ENCODE data around the gene SIL1. TPM values are rescaled to one million over a fixed set of nuclear protein-coding genes. Genes with fewer than 3 reads are reported as not detected.

SIL1 gene
- total and polyA plus RNA-seq, 2 of the 13 experiments (the other 11 are each of a cell fraction or from before 2014, with no cell fraction given), result 26.0 to 30.0 TPM

- ATAC-seq (no peak), FAIRE-seq (no peak), DNase-seq (ENCODE audit: low spot score) (no peak)
- Histone ChIP-seq H3K9me3 (ENCODE audit: low read length) (no peaks in the 10 kb centered on the region), H3K79me2 (ENCODE audit: insufficient read depth, low read length) (no peaks in the 10 kb centered on the region), H3K4me2 (ENCODE audit: low read depth, low read length) (no peak overlapping the region), H2AFZ (ENCODE audit: low read length) (no peak overlapping the region), H3K4me1 (ENCODE audit: insufficient read depth, low read length) (no peaks in the 10 kb centered on the region), H3K27me3 (ENCODE audit: control insufficient read depth in 1 of 2, insufficient read depth in 2 of 2, low read length in 2 of 2) (no peaks in the 10 kb centered on the region), H3K9ac (ENCODE audit: insufficient read depth, low read depth, low read length) (no peak overlapping the region), H4K20me1 (ENCODE audit: insufficient read depth, low read length) (no peaks in the 10 kb centered on the region), H3K27ac (ENCODE audit: extremely low read length, insufficient read depth, low read length) (no peak overlapping the region), H3K4me3 (replicated peaks in 1 of 3; ENCODE audit: insufficient read depth in 1 of 3, low read depth in 2 of 3, low read length in 3 of 3) (no peak overlapping the region), H3K36me3 (replicated peaks in 1 of 2; ENCODE audit: control insufficient read depth in 1 of 2, insufficient read depth in 2 of 2, low read length in 2 of 2) (peaks cover 0 to under 1% of the 10 kb centered on the region in 2 experiments; a peak in 1 of 5 replicates)
- CTCF ChIA-PET (ENCODE audit: low intra/inter-chr PET ratio, low total read pairs), result no interaction called here
- no TSS peak for BruUV-seq (replicated peaks)
- in situ Hi-C loops (cut with HindIII; ENCODE audit: extremely low pct_ligation_motif_present, low pct_unique_long_range_greater_than_20kb) (no loop called here), intact Hi-C loops (cut with micrococcal nuclease; ENCODE audit: unreplicated experiment) (no loop called here)
- 80% methylated on average over 3 of the region's 3 CpGs for WGBS (ENCODE audit: low lambda C conversion rate)
- no peak for TF ChIP-seq ZNF768 (CRISPR knock-in tag; IDR thresholded peaks at IDR 0.05)
- POLR2A ChIA-PET, result no interaction called here
Observed at GRCh38 chr5:139132515-139132914, 65.7 kb downstream of the SIL1 start.

DNA sequence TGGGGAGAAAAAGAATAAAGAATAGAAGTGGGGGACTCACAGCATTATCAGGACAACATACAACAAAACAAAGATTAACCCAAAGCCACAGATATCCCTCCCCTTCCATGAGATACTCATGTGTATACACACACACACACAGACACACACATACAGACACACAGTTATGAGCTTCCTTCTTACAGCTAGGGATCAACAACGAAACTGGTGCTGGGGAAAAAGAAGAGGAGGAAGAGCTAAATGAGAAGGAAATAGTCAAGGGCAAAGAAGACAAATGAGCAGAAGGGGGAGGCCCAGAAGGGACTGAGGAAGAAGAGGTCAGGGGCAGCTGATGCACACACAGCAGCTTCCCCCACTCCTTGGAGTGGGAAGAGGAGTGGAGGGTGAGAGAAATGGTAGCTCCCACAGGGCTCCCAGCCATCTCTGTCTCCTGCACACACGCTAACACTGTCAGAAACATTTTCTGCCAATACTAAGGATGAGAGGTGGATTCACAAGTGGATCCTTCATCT is 66.2 kb downstream of the SIL1 start:
- H4K20me1 ChIP-seq (ENCODE audit: insufficient read depth, low read length), result no peaks in the 10 kb centered on the region
- H2AFZ ChIP-seq (ENCODE audit: low read length), result no peak overlapping the region
- FAIRE-seq, result no peak
- POLR2A ChIA-PET, result no interaction called here
- DNase-seq (ENCODE audit: low spot score), result no peak
- no peak overlapping the region for H3K4me2 ChIP-seq (ENCODE audit: low read depth, low read length)
- no peaks in the 10 kb centered on the region for H3K79me2 ChIP-seq (ENCODE audit: insufficient read depth, low read length)
- H3K27me3 ChIP-seq (ENCODE audit: control insufficient read depth in 1 of 2, insufficient read depth in 2 of 2, low read length in 2 of 2), result no peaks in the 10 kb centered on the region
- ATAC-seq, result no peak
- TF ChIP-seq DNMT3B (CRISPR knock-in tag; conservative IDR thresholded peaks at IDR 0.05) (no peak), MNT (IDR thresholded peaks at IDR 0.05) (no peak), TEAD2 (CRISPR knock-in tag; IDR thresholded peaks at IDR 0.05) (no peak), RELA (CRISPR knock-in tag; IDR thresholded peaks at IDR 0.05) (no peak)
- H3K9me3 ChIP-seq (ENCODE audit: low read length), result no peaks in the 10 kb centered on the region
- CTCF ChIA-PET (ENCODE audit: low intra/inter-chr PET ratio, low total read pairs), result no interaction called here
- H3K4me1 ChIP-seq (ENCODE audit: insufficient read depth, low read length), result no peaks in the 10 kb centered on the region
- no TSS peak for BruUV-seq (replicated peaks)
- in situ Hi-C loops (cut with HindIII; ENCODE audit: extremely low pct_ligation_motif_present, low pct_unique_long_range_greater_than_20kb) (no loop called here), intact Hi-C loops (cut with micrococcal nuclease; ENCODE audit: unreplicated experiment) (no loop called here)
- no peak overlapping the region for H3K27ac ChIP-seq (ENCODE audit: extremely low read length, insufficient read depth, low read length)
- no peak overlapping the region for H3K4me3 ChIP-seq (replicated peaks in 1 of 3; ENCODE audit: insufficient read depth in 1 of 3, low read depth in 2 of 3, low read length in 3 of 3)
- 72% methylated on average over 2 of the region's 2 CpGs for WGBS (ENCODE audit: low lambda C conversion rate)
- peaks cover 0 to 2% of the 10 kb centered on the region in 2 experiments; a peak in 1 of 5 replicates for H3K36me3 ChIP-seq (replicated peaks in 1 of 2; ENCODE audit: control insufficient read depth in 1 of 2, insufficient read depth in 2 of 2, low read length in 2 of 2)
- no peak overlapping the region for H3K9ac ChIP-seq (ENCODE audit: insufficient read depth, low read depth, low read length)
